Measurements from ENCODE around the gene LMTK3. TPM values are rescaled to one million over a fixed set of nuclear protein-coding genes. Genes with fewer than 3 reads are reported as not detected.

Gene LMTK3
- total and polyA plus RNA-seq, 9 donors: 0.03 to 0.39 (median 0.14) TPM; not detected in 1

GRCh38 chr19:48516536-48516935 is 4.9 kb upstream of the LMTK3 start:
- Histone ChIP-seq H3K4me1 (ENCODE audit: control insufficient read depth, insufficient read depth, low read length) (peaks cover 9% of the 10 kb centered on the region), H3K4me3 (ENCODE audit: low read length) (no peak overlapping the region), H3K27me3 (ENCODE audit: control insufficient read depth, insufficient read depth, low read length) (peaks cover 28% of the 10 kb centered on the region), H3K27ac (ENCODE audit: low read length) (no peak overlapping the region), H3K36me3 (ENCODE audit: control insufficient read depth, insufficient read depth, low read length) (no peaks in the 10 kb centered on the region), H3K9me3 (replicated peaks; ENCODE audit: control insufficient read depth, low read depth, low read length) (no peaks in the 10 kb centered on the region)
- DNase-seq: no peak
- WGBS (ENCODE audit: insufficient coverage): 61% methylated on average over 8 of the region's 8 CpGs

DNA sequence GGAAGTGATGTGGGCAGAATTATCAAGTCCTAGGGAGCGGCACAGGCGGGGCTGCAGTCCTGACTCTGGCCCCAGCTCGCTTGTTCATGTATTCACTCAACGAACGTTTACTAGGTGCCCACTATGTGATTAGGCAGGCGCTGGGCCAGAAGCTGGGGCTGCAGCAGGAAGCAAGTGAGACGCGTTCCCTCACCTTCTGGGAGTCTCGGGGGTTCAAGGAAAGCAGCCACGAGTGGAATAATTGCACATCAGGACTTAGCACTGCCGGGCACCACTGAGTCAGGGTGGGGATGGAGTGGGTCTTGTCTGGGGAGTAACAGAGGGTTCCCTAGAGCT is 2.5 kb upstream of the LMTK3 start:
- peaks cover 14% of the 10 kb centered on the region for H3K4me1 ChIP-seq (ENCODE audit: control insufficient read depth, insufficient read depth, low read length)
- 35% methylated on average over 11 of the region's 11 CpGs for WGBS (ENCODE audit: insufficient coverage)
- H3K9me3 ChIP-seq (replicated peaks; ENCODE audit: control insufficient read depth, low read depth, low read length): no peaks in the 10 kb centered on the region
- H3K36me3 ChIP-seq (ENCODE audit: control insufficient read depth, insufficient read depth, low read length): no peaks in the 10 kb centered on the region
- H3K4me3 ChIP-seq (ENCODE audit: low read length): no peak overlapping the region
- DNase-seq: no peak
- H3K27me3 ChIP-seq (ENCODE audit: control insufficient read depth, insufficient read depth, low read length): peaks cover 52% of the 10 kb centered on the region
- no peak overlapping the region for H3K27ac ChIP-seq (ENCODE audit: low read length)

DNA sequence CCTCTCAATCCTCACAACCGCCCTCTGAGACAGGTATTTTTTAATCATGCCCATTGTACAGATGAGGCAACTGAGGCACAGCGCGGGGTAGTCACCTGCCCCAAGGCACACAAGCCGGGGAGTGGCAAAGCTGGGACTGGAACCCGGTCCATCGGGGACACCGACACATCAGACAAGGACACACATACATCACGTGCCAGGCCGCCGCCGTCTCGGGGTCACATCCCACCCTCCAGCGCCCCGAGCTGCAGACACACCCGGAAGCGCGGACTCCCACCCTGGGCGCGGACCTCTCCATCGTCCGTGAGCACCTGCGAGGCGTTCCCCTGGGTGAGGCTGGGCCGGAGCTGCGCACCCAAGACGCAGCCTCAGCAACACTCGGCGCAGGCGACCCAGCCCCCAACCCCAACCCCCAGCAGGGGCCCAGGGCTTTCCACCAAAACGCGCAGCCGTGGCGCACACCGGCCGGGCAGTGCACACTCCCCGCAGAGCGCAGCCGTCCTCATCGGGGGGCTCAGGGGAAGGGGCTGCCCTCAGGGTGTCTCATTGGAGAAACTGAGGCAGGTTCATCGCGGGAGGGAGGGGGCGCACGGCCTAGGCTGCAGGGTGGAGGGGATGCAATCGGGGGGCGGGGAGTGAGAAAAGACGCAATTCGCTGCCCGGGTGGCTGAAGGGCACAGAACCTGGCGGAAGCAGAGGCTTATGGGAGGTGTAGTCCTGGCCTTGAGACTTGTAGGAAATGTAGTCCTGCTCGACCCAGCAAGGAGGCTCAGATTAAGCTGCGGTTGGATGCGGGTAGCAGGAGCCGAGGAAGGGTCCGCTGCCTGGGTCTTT is 1.9 kb upstream of the LMTK3 start:
- Histone ChIP-seq H3K27me3 (ENCODE audit: control insufficient read depth, insufficient read depth, low read length) (peaks cover 56% of the 10 kb centered on the region), H3K9me3 (replicated peaks; ENCODE audit: control insufficient read depth, low read depth, low read length) (no peaks in the 10 kb centered on the region), H3K4me1 (ENCODE audit: control insufficient read depth, insufficient read depth, low read length) (peaks cover 14% of the 10 kb centered on the region), H3K4me3 (ENCODE audit: low read length) (peak overlapping the region; percentile 46), H3K27ac (ENCODE audit: low read length) (no peak overlapping the region), H3K36me3 (ENCODE audit: control insufficient read depth, insufficient read depth, low read length) (no peaks in the 10 kb centered on the region)
- DNase-seq: peak; percentile 69
- WGBS (ENCODE audit: insufficient coverage): 1% methylated on average over 52 of the region's 54 CpGs

DNA sequence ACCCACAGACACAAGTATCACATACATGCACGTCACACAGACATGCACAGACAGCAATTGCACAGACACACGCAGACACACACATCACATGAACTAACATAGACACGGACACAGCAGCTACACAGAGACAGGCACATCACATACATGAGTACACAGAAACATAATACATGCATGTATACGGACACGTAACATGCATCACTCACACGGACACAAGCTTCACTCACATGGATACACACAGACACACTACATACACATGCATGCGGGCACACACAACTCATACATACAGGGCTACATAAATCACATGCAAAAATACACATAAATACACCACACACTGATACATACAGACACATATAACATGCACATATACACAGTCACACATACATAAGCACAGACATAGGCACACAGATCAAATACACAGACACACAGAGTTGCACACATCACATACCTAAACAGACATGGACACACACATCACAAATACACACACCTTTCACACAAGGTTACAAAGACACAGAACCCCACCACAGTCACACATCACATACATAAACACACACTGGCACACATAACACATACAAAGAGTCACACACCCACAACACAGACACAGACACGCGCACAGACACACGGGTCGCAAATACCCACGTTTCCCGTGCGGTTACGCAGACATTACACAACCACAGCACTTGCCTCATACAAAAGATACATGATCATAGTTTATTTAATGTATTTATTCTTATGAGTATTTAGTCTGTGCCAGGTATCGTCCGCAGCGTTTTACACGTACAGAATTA is 1.1 kb upstream of the LMTK3 start:
- Histone ChIP-seq H3K4me3 (ENCODE audit: low read length) (no peak overlapping the region), H3K4me1 (ENCODE audit: control insufficient read depth, insufficient read depth, low read length) (peaks cover 14% of the 10 kb centered on the region), H3K36me3 (ENCODE audit: control insufficient read depth, insufficient read depth, low read length) (no peaks in the 10 kb centered on the region), H3K27me3 (ENCODE audit: control insufficient read depth, insufficient read depth, low read length) (peaks cover 59% of the 10 kb centered on the region), H3K9me3 (replicated peaks; ENCODE audit: control insufficient read depth, low read depth, low read length) (no peaks in the 10 kb centered on the region), H3K27ac (ENCODE audit: low read length) (no peak overlapping the region)
- DNase-seq: no peak
- WGBS (ENCODE audit: insufficient coverage): 39% methylated on average over 11 of the region's 19 CpGs

- no peaks in the 10 kb centered on the region for H3K36me3 ChIP-seq (ENCODE audit: control insufficient read depth, insufficient read depth, low read length)
- H3K9me3 ChIP-seq (replicated peaks; ENCODE audit: control insufficient read depth, low read depth, low read length): no peaks in the 10 kb centered on the region
- H3K27me3 ChIP-seq (ENCODE audit: control insufficient read depth, insufficient read depth, low read length): peaks cover 59% of the 10 kb centered on the region
- H3K4me1 ChIP-seq (ENCODE audit: control insufficient read depth, insufficient read depth, low read length): peaks cover 14% of the 10 kb centered on the region
- WGBS (ENCODE audit: insufficient coverage): 3% methylated on average over 24 of the region's 32 CpGs
- DNase-seq: no peak
- no peak overlapping the region for H3K4me3 ChIP-seq (ENCODE audit: low read length)
- H3K27ac ChIP-seq (ENCODE audit: low read length): no peak overlapping the region
These were observed 309 bp downstream of the LMTK3 start for GRCh38 chr19:48511321-48511731.

- Histone ChIP-seq H3K9me3 (replicated peaks; ENCODE audit: control insufficient read depth, low read depth, low read length) (no peaks in the 10 kb centered on the region), H3K36me3 (ENCODE audit: control insufficient read depth, insufficient read depth, low read length) (no peaks in the 10 kb centered on the region), H3K27me3 (ENCODE audit: control insufficient read depth, insufficient read depth, low read length) (peaks cover 59% of the 10 kb centered on the region), H3K27ac (ENCODE audit: low read length) (no peak overlapping the region), H3K4me1 (ENCODE audit: control insufficient read depth, insufficient read depth, low read length) (peaks cover 14% of the 10 kb centered on the region), H3K4me3 (ENCODE audit: low read length) (no peak overlapping the region)
- 13% methylated on average over 11 of the region's 24 CpGs for WGBS (ENCODE audit: insufficient coverage)
- peak; percentile 74 for DNase-seq
These were observed 990 bp downstream of the LMTK3 start for GRCh38 chr19:48510421-48511268.

DNA sequence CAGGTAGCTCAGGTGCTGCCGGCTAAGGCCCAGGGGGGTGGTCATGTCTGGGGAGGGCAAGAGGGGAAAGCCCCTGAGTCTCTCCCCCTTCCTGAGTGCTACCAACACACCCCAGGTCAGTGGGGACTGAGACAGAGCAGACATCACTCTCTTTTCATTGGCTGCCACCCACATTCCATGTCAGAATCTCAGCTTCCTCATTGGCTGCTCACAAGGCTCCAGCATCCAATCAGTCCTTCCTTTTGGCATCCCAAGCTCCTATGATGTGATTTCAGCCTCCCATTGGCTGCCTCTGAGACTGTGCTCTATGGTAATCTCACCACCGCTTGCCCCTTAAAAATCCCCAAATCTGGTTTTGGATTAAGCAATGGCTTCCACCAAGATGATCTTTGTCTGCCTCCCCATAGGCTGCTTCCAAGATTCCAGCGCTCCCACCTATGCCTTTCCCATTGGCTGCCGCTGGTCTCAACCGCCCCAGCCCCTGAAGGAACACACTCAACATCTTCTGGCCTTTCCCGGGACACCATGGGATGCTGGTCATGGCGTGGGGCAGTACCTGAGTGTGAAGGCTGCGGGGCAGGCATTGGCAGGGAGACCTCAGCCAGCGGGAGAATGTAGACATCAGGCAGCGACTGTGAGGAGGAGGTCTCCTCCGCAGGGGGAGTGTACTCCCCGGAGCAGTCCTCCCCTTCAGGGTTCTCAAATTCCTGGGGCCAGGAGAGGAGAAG is 2.0 kb downstream of the LMTK3 start:
- Histone ChIP-seq H3K4me1 (ENCODE audit: control insufficient read depth, insufficient read depth, low read length) (peaks cover 14% of the 10 kb centered on the region), H3K27me3 (ENCODE audit: control insufficient read depth, insufficient read depth, low read length) (peaks cover 59% of the 10 kb centered on the region), H3K27ac (ENCODE audit: low read length) (no peak overlapping the region), H3K36me3 (ENCODE audit: control insufficient read depth, insufficient read depth, low read length) (no peaks in the 10 kb centered on the region), H3K4me3 (ENCODE audit: low read length) (no peak overlapping the region), H3K9me3 (replicated peaks; ENCODE audit: control insufficient read depth, low read depth, low read length) (no peaks in the 10 kb centered on the region)
- WGBS (ENCODE audit: insufficient coverage): 87% methylated on average over 8 of the region's 12 CpGs
- no peak for DNase-seq

GRCh38 chr19:48508729-48509411 is 2.8 kb downstream of the LMTK3 start:
- DNase-seq: no peak
- H3K36me3 ChIP-seq (ENCODE audit: control insufficient read depth, insufficient read depth, low read length): no peaks in the 10 kb centered on the region
- peaks cover 12% of the 10 kb centered on the region for H3K4me1 ChIP-seq (ENCODE audit: control insufficient read depth, insufficient read depth, low read length)
- H3K27me3 ChIP-seq (ENCODE audit: control insufficient read depth, insufficient read depth, low read length): peaks cover 54% of the 10 kb centered on the region
- no peak overlapping the region for H3K4me3 ChIP-seq (ENCODE audit: low read length)
- H3K9me3 ChIP-seq (replicated peaks; ENCODE audit: control insufficient read depth, low read depth, low read length): no peaks in the 10 kb centered on the region
- H3K27ac ChIP-seq (ENCODE audit: low read length): no peak overlapping the region
- WGBS (ENCODE audit: insufficient coverage): 84% methylated on average over 22 of the region's 32 CpGs

- DNase-seq: no peak
- H3K4me1 ChIP-seq (ENCODE audit: control insufficient read depth, insufficient read depth, low read length): peaks cover 5% of the 10 kb centered on the region
- 92% methylated on average over 5 of the region's 7 CpGs for WGBS (ENCODE audit: insufficient coverage)
- H3K27me3 ChIP-seq (ENCODE audit: control insufficient read depth, insufficient read depth, low read length): peaks cover 45% of the 10 kb centered on the region
- H3K36me3 ChIP-seq (ENCODE audit: control insufficient read depth, insufficient read depth, low read length): no peaks in the 10 kb centered on the region
- no peaks in the 10 kb centered on the region for H3K9me3 ChIP-seq (replicated peaks; ENCODE audit: control insufficient read depth, low read depth, low read length)
- no peak overlapping the region for H3K27ac ChIP-seq (ENCODE audit: low read length)
- H3K4me3 ChIP-seq (ENCODE audit: low read length): no peak overlapping the region
These were observed 3.7 kb downstream of the LMTK3 start for GRCh38 chr19:48507911-48508439.
